GM12878 (cell line): Measurements from ENCODE around the gene UQCRFS1.
"Not testable (repeated sequence)": the region's sequence is repeated elsewhere in the genome, so short reads cannot be mapped to it uniquely, and the experiment has no call there.

Experiments used
- FOXM1 ChIP-seq: IDR thresholded peaks from 2 replicates; pipeline ENCODE4 v1.6.1; 2012; ENCODE audit warnings: low read depth, mild to moderate bottlenecking, inconsistent platforms, low read length, moderate library complexity
- NR2C2 ChIP-seq: IDR thresholded peaks from 2 replicates; pipeline ENCODE4 v1.6.1; 2011; ENCODE audit warnings: borderline replicate concordance, low read depth; ENCODE audit not compliant: control insufficient read depth, insufficient read length
- ZSCAN29 ChIP-seq: fragments of 450-650 bp; IDR thresholded peaks from 2 replicates; pipeline ENCODE4 v1.6.1; 2017; ENCODE audit warnings: mild to moderate bottlenecking, moderate library complexity
- TF ChIP-seq, protein P1 (sequence below), 3 experiments: IDR thresholded peaks in 2 of 3; conservative IDR thresholded peaks in 1 of 3; 2 replicates each; pipeline ENCODE4 v1.5.1; 2011; ENCODE audit warnings: low read depth in 3 of 3, low read length in 3 of 3, mild to moderate bottlenecking in 3 of 3, control low read depth in 2 of 3, moderate library complexity in 2 of 3, inconsistent platforms in 1 of 3, mixed read lengths in 1 of 3; ENCODE audit not compliant: control insufficient read depth in 2 of 3, insufficient read depth in 1 of 3; ENCODE audit errors: extremely low read depth in 1 of 3

DNA sequence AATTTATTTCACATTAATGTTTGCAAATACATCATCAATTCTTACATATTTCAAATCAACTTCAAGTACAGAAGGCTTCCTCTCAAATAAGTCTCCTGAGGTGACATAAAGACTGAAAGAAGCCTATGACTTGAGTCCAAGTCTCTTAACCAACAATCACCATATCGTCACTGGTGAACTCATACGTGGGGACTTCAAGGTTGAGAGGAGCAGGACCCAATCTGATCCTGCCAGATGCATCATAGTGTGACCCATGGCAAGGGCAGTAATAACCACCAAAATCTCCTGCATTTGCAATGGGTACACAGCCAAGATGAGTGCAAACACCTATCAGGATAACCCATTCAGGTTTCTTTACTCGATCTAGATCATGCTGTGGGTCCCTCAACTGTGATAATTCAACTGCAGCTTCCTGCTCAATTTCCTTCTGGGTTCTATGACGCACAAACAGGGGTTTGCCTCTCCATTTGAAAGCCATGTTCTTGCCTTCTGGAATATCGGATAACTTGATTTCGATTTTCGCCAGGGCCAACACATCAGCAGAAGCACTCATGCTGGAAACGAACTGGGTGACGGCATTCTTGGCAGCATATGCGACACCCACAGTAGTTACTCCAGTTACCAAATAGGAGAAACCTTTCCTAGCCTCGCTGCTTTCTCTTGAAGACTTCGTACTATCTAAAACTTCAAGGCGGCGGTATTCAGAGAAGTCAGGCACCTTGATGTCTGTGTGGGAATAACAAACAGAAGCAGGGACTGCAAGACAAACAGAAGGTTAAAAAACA, 5.4 kb downstream of the UQCRFS1 start:
- TF ChIP-seq ZSCAN29, NR2C2, FOXM1: not testable (repeated sequence)
- TF ChIP-seq, protein P1, sequence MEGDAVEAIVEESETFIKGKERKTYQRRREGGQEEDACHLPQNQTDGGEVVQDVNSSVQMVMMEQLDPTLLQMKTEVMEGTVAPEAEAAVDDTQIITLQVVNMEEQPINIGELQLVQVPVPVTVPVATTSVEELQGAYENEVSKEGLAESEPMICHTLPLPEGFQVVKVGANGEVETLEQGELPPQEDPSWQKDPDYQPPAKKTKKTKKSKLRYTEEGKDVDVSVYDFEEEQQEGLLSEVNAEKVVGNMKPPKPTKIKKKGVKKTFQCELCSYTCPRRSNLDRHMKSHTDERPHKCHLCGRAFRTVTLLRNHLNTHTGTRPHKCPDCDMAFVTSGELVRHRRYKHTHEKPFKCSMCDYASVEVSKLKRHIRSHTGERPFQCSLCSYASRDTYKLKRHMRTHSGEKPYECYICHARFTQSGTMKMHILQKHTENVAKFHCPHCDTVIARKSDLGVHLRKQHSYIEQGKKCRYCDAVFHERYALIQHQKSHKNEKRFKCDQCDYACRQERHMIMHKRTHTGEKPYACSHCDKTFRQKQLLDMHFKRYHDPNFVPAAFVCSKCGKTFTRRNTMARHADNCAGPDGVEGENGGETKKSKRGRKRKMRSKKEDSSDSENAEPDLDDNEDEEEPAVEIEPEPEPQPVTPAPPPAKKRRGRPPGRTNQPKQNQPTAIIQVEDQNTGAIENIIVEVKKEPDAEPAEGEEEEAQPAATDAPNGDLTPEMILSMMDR (IDR thresholded peaks at IDR 0.05 in 2 of 3, conservative IDR thresholded peaks at IDR 0.05 in 1 of 3; ENCODE audit: control insufficient read depth in 2 of 3, extremely low read depth in 1 of 3, insufficient read depth in 1 of 3, low read depth in 3 of 3, low read length in 3 of 3), result not testable (repeated sequence)
